Measurements from ENCODE around the gene SGMS1. TPM values are rescaled to one million over a fixed set of nuclear protein-coding genes. Genes with fewer than 3 reads are reported as not detected.

SGMS1 gene
- total RNA-seq, 1 donor from 2014 or later, result 24.1 TPM

DNA sequence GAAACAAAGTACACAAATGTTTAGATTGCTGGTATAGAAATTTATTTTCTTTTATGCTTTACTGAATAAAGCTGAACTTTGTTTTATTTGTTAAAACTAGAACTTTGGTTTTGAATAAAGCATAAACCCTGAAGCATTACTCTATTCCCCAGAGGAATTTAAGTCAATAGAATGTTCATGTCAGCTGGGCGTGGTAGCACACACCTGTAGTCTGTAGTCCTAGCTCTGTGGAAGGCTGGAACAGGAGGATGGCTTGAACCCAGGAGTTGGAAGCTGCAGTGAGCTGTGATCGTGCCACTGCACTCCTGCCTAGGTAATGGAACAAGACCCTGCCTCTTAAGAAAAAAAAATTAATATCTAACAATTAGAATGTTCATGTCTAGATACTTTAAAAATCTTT lies 233.5 kb downstream of the SGMS1 start:
- peaks cover 3% of the 10 kb centered on the region for H3K4me1 Mint-ChIP-seq (ENCODE audit: low read depth, unreplicated experiment)
- no peaks in the 10 kb centered on the region for H3K27me3 Mint-ChIP-seq (ENCODE audit: unreplicated experiment)
- H3K4me3 Mint-ChIP-seq (ENCODE audit: unreplicated experiment), result no peak overlapping the region
- H3K9me3 Mint-ChIP-seq (ENCODE audit: unreplicated experiment), result no peaks in the 10 kb centered on the region
- H3K27ac Mint-ChIP-seq (ENCODE audit: unreplicated experiment), result no peak overlapping the region
- TF ChIP-seq, protein P1, sequence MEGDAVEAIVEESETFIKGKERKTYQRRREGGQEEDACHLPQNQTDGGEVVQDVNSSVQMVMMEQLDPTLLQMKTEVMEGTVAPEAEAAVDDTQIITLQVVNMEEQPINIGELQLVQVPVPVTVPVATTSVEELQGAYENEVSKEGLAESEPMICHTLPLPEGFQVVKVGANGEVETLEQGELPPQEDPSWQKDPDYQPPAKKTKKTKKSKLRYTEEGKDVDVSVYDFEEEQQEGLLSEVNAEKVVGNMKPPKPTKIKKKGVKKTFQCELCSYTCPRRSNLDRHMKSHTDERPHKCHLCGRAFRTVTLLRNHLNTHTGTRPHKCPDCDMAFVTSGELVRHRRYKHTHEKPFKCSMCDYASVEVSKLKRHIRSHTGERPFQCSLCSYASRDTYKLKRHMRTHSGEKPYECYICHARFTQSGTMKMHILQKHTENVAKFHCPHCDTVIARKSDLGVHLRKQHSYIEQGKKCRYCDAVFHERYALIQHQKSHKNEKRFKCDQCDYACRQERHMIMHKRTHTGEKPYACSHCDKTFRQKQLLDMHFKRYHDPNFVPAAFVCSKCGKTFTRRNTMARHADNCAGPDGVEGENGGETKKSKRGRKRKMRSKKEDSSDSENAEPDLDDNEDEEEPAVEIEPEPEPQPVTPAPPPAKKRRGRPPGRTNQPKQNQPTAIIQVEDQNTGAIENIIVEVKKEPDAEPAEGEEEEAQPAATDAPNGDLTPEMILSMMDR (IDR thresholded peaks at IDR 0.05; ENCODE audit: partially characterized antibody, unreplicated experiment), result no peak
- no peaks in the 10 kb centered on the region for H3K36me3 Mint-ChIP-seq (ENCODE audit: unreplicated experiment)
- DNase-seq, result no peak

DNA sequence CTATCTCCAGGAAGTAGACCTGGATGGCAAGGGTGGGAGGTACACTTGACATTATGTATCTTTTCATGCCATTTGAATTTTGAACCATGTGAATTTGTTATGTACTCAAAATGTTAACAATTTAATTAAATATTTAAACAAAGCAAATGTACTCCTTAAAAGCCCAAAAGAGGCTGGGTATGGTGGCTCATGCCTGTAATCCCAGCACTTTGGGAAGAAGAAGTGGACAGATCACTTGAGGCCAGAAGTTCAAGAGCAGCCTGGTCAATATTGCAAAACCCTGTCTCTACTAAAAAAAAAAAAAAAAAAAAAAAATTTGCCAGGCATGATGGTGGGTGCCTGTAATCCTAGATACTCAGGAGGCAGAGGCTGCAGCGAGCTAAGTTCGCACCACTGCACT lies 235.6 kb downstream of the SGMS1 start:
- no peak for DNase-seq
- Mint-ChIP-seq H3K4me3 (ENCODE audit: unreplicated experiment) (no peak overlapping the region), H3K4me1 (ENCODE audit: low read depth, unreplicated experiment) (no peaks in the 10 kb centered on the region), H3K27me3 (ENCODE audit: unreplicated experiment) (no peaks in the 10 kb centered on the region), H3K27ac (ENCODE audit: unreplicated experiment) (no peak overlapping the region), H3K9me3 (ENCODE audit: unreplicated experiment) (no peaks in the 10 kb centered on the region), H3K36me3 (ENCODE audit: unreplicated experiment) (no peaks in the 10 kb centered on the region)
- TF ChIP-seq, protein P1 (IDR thresholded peaks at IDR 0.05; ENCODE audit: partially characterized antibody, unreplicated experiment), result no peak

DNA sequence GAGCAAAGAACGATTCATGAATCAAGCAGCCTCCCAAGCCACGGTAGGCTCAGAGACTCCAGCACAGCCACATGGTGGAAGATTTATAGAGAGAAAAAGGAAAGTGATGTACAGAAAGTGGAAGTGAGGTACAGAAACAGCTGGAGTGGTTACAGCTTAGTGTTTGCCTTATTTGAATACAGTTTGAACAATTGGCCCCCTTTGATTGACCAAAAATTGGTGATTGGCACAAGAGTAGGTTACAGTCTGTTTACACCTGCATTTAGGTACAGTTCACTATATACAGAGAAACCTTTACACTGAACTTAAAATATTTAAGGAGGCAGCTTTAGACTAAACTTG lies 236.1 kb downstream of the SGMS1 start:
- no peaks in the 10 kb centered on the region for H3K4me1 Mint-ChIP-seq (ENCODE audit: low read depth, unreplicated experiment)
- H3K4me3 Mint-ChIP-seq (ENCODE audit: unreplicated experiment), result no peak overlapping the region
- H3K27ac Mint-ChIP-seq (ENCODE audit: unreplicated experiment), result no peak overlapping the region
- TF ChIP-seq, protein P1 (IDR thresholded peaks at IDR 0.05; ENCODE audit: partially characterized antibody, unreplicated experiment), result no peak
- H3K36me3 Mint-ChIP-seq (ENCODE audit: unreplicated experiment), result no peaks in the 10 kb centered on the region
- H3K9me3 Mint-ChIP-seq (ENCODE audit: unreplicated experiment), result no peaks in the 10 kb centered on the region
- H3K27me3 Mint-ChIP-seq (ENCODE audit: unreplicated experiment), result no peaks in the 10 kb centered on the region
- no peak for DNase-seq

GRCh38 chr10:50387007-50387731 lies 236.6 kb downstream of the SGMS1 start:
- Mint-ChIP-seq H3K27ac (ENCODE audit: unreplicated experiment) (no peak overlapping the region), H3K36me3 (ENCODE audit: unreplicated experiment) (no peaks in the 10 kb centered on the region), H3K27me3 (ENCODE audit: unreplicated experiment) (no peaks in the 10 kb centered on the region), H3K4me3 (ENCODE audit: unreplicated experiment) (no peak overlapping the region), H3K4me1 (ENCODE audit: low read depth, unreplicated experiment) (no peaks in the 10 kb centered on the region), H3K9me3 (ENCODE audit: unreplicated experiment) (no peaks in the 10 kb centered on the region)
- DNase-seq, result no peak
- TF ChIP-seq, protein P1 (IDR thresholded peaks at IDR 0.05; ENCODE audit: partially characterized antibody, unreplicated experiment), result no peak

DNA sequence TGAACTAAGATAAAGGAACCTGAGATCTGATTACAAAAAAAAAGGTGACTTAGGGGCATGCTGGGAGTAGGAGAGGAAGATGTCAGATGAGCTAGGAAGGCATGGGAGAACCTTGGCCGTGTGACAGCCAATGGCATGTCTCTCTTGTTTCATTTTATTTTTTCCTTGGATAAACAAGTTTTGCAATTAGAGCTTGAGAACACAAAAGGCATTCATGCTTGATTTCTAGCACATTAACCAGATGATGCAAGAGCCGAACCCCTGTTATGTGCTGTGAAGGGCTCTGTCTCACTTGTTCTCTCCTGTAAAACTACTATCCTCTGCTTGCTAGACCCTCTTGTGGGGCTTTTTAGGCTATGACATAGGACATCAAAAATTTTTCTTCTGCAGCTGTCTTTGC lies 238.1 kb downstream of the SGMS1 start:
- no peak for DNase-seq
- no peaks in the 10 kb centered on the region for H3K4me1 Mint-ChIP-seq (ENCODE audit: low read depth, unreplicated experiment)
- H3K9me3 Mint-ChIP-seq (ENCODE audit: unreplicated experiment), result no peaks in the 10 kb centered on the region
- no peaks in the 10 kb centered on the region for H3K27me3 Mint-ChIP-seq (ENCODE audit: unreplicated experiment)
- H3K27ac Mint-ChIP-seq (ENCODE audit: unreplicated experiment), result no peak overlapping the region
- no peak overlapping the region for H3K4me3 Mint-ChIP-seq (ENCODE audit: unreplicated experiment)
- no peaks in the 10 kb centered on the region for H3K36me3 Mint-ChIP-seq (ENCODE audit: unreplicated experiment)
- TF ChIP-seq, protein P1 (IDR thresholded peaks at IDR 0.05; ENCODE audit: partially characterized antibody, unreplicated experiment), result no peak

Measured in glutamatergic neuron (in vitro differentiated cells).